Stomach (tissue), 4 donors: Measurements from ENCODE around the gene PLK5.

Experiments
- CTCF ChIP-seq, 7 experiments: fragments of 450-650 bp in 4 of 7; fragments of 200-600 bp in 3 of 7; sonication (generic) in 3 of 7; IDR thresholded peaks; one replicate each; pipeline ENCODE4 v1.5.1; 2016 to 2019; ENCODE audit warnings: antibody characterized with exemption in 7 of 7, control low read depth in 2 of 7, mild to moderate bottlenecking in 1 of 7
- EP300 ChIP-seq: sonication (generic); formaldehyde crosslinking; IDR thresholded peaks from one replicate; pipeline ENCODE4 v1.6.1; 2017; ENCODE audit warnings: antibody characterized with exemption

DNA sequence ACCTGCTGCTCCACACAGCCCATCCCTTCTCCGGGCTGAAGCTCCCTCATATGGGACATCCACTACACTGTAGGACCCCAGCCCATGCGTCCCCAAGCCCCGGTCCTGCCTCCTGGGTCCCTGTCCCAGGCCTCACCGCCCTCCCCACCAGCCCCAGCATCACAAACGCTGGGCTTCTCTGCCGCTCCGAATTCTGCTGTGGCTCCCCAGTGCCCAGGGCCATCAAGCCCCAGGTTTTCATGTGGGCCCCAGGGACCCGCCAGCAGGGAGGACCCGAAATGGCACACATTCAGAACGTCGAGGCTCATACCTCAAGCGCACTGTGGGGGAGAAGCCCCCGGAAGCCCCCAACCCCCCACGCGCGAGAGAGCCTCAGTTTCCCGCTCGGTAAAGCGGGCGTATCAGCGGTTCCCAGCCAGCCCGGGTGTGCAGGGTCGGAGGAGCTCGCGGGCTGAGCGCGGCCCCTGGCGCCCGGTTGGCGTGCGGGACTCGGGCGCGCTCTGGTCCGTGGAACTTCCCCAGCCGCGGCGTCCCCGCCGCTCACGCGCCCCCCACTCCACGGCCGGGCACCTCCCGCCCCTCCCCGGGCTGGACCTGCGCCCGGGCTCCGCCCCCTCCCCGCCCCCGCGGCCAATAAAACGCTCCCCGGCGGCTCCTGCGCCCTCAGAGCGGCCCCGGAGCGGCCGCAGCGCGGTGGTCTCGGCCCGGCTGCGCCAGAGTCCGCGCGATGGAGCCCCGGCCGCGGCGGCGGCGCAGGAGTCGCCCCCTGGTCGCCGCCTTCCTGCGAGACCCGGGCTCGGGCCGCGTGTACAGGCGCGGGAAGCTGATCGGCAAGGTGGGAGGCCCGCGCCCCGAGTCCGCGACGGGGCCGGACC, at the start of gene PLK5:
- TF ChIP-seq EP300 (no peak), CTCF (IDR thresholded peaks at IDR 0.05) (no peak)
